OCI-LY7 (cell line): Measurements from ENCODE around the gene RORC. TPM values are rescaled to one million over a fixed set of nuclear protein-coding genes. Genes with fewer than 3 reads are reported as not detected.

Experiments used
- BruUV-seq: library from RNA; stranded (reverse); fragments of 400-500 nt; replicated peaks from 2 replicates; lab custom pipeline; 2021; lab: Mats Ljungman, UMichigan
- CTCF ChIA-PET: fragments of 300-600 bp; sonication (Branson Sonifier 250); formaldehyde crosslinking; loops from one replicate; lab custom pipeline; 2022; ENCODE audit warnings: antibody characterized with exemption; ENCODE audit not compliant: unreplicated experiment; lab: Charles Lee
- POLR2A ChIA-PET: fragments of 300-600 bp; sonication (Branson Sonifier 250); formaldehyde crosslinking; loops from one replicate; lab custom pipeline; 2022; ENCODE audit warnings: antibody characterized with exemption; lab: Charles Lee
- DNase-seq: peaks from one replicate; pipeline ENCODE4 v3.0.0-alpha.2; 2015; ENCODE audit warnings: low spot score
- H2AFZ ChIP-seq: fragments of 200-600 bp; sonication (generic), shearing (Covaris generic); 2 replicates; pipeline ENCODE4 v1.6.1; 2014; ENCODE audit warnings: mild to moderate bottlenecking, antibody characterized with exemption, low read length, moderate library complexity
- H3K27ac ChIP-seq: fragments of 200-600 bp; sonication (generic); 2 replicates; pipeline ENCODE4 v1.5.1; 2014; ENCODE audit warnings: mixed run types, low read depth, mild to moderate bottlenecking, moderate library complexity, low read length, inconsistent platforms; ENCODE audit not compliant: poor library complexity, severe bottlenecking
- H3K36me3 ChIP-seq: fragments of 200-600 bp; sonication (generic); 2 replicates; pipeline ENCODE4 v1.6.1; 2014; ENCODE audit warnings: mild to moderate bottlenecking, antibody characterized with exemption, low read length, moderate library complexity, mixed read lengths; ENCODE audit not compliant: insufficient read depth
- H3K4me1 ChIP-seq: fragments of 200-600 bp; sonication (generic); 2 replicates; pipeline ENCODE4 v1.5.1; 2014; ENCODE audit warnings: mild to moderate bottlenecking, low read length; ENCODE audit not compliant: insufficient read depth, poor library complexity, severe bottlenecking
- H3K4me2 ChIP-seq: fragments of 200-600 bp; sonication (generic); 2 replicates; pipeline ENCODE4 v1.6.1; 2014; ENCODE audit warnings: mild to moderate bottlenecking, low read length
- H3K4me3 ChIP-seq: fragments of 200-600 bp; sonication (generic); 2 replicates; pipeline ENCODE4 v1.5.1; 2014; ENCODE audit warnings: mild to moderate bottlenecking, low read depth, low read length; ENCODE audit not compliant: poor library complexity, severe bottlenecking
- H3K79me2 ChIP-seq: fragments of 200-600 bp; sonication (generic); 2 replicates; pipeline ENCODE4 v1.6.1; 2016; ENCODE audit warnings: low read depth, mild to moderate bottlenecking, low read length, moderate library complexity, mixed read lengths; ENCODE audit not compliant: insufficient read depth
- H3K9me2 ChIP-seq: fragments of 200-600 bp; sonication (generic); 2 replicates; pipeline ENCODE4 v1.6.1; 2016; ENCODE audit warnings: mild to moderate bottlenecking, low read length, mixed read lengths; ENCODE audit not compliant: insufficient read depth
- H3K9me3 ChIP-seq: fragments of 200-600 bp; sonication (generic); 2 replicates; pipeline ENCODE4 v1.6.1; 2014; ENCODE audit warnings: mild to moderate bottlenecking, mixed run types, low read length, mixed read lengths
- H4K20me1 ChIP-seq: fragments of 200-600 bp; sonication (generic); 2 replicates; pipeline ENCODE4 v1.6.1; 2014; ENCODE audit warnings: mild to moderate bottlenecking, antibody characterized with exemption, low read length, moderate library complexity, mixed read lengths; ENCODE audit not compliant: insufficient read depth
- CTCF ChIP-seq: fragments of 200-600 bp; sonication (generic); conservative IDR thresholded peaks from 2 replicates; pipeline ENCODE4 v1.5.1; 2014; ENCODE audit warnings: mild to moderate bottlenecking, antibody characterized with exemption, low read length, moderate library complexity, mixed read lengths
- EZH2phosphoT487 ChIP-seq: fragments of 200-600 bp; sonication (generic); IDR thresholded peaks from 2 replicates; pipeline ENCODE4 v1.6.1; 2018; ENCODE audit warnings: low read depth, borderline replicate concordance, mild to moderate bottlenecking, mixed run types, antibody characterized with exemption, low read length, moderate library complexity, mixed read lengths
- intact Hi-C: fragments of 100-400 bp; cut with micrococcal nuclease; formaldehyde crosslinking; loops from one replicate; pipeline ENCODE4 v1.10.0; 2022; ENCODE audit not compliant: unreplicated experiment
- total RNA-seq, 2 experiments: library from RNA; depleted of rRNA in 1 of 2; stranded (reverse); fragments of >200 nt in 1 of 2; shearing (Covaris generic) in 1 of 2; gene quantifications; 2 replicates each; pipeline ENCODE4 v1.2.3, GENCODE V29; 2014 to 2022

RORC gene
- total RNA-seq, 2 experiments from 2014 or later = not detected

GRCh38 chr1:151807766-151808165, 23.8 kb downstream of the RORC start:
- no peaks in the 10 kb centered on the region for H3K9me2 ChIP-seq
- ChIA-PET CTCF (no interaction called here), POLR2A (interaction anchor here (0.6 kb wide), 1 partner anchor 23 kb away, joined by 4 read pairs; no protein-coding TSS in a partner anchor)
- intact Hi-C loops = no loop called here
- no peak overlapping the region for H3K4me2 ChIP-seq
- no peaks in the 10 kb centered on the region for H3K79me2 ChIP-seq
- no peak for TF ChIP-seq CTCF
- no peak for TF ChIP-seq EZH2phosphoT487
- no peak overlapping the region for H3K27ac ChIP-seq
- H4K20me1 ChIP-seq = no peaks in the 10 kb centered on the region
- no peaks in the 10 kb centered on the region for H3K9me3 ChIP-seq
- H2AFZ ChIP-seq = no peak overlapping the region
- peaks cover 8% of the 10 kb centered on the region for H3K4me1 ChIP-seq
- no peak overlapping the region for H3K4me3 ChIP-seq
- no peaks in the 10 kb centered on the region for H3K36me3 ChIP-seq
- no peak for DNase-seq
- no TSS peak for BruUV-seq

- intact Hi-C loops = no loop called here
- H3K9me3 ChIP-seq = no peaks in the 10 kb centered on the region
- H4K20me1 ChIP-seq = no peaks in the 10 kb centered on the region
- CTCF ChIA-PET = no interaction called here
- POLR2A ChIA-PET = interaction anchor here (0.5 to 0.9 kb wide), 4 partner anchors 18 to 190 kb away, joined by 3 to 4 read pairs (median 3); no protein-coding TSS in a partner anchor
- H3K4me2 ChIP-seq = no peak overlapping the region
- BruUV-seq = no TSS peak
- H3K4me1 ChIP-seq = peaks cover 8% of the 10 kb centered on the region
- no peak overlapping the region for H3K4me3 ChIP-seq
- H2AFZ ChIP-seq = no peak overlapping the region
- H3K36me3 ChIP-seq = no peaks in the 10 kb centered on the region
- DNase-seq = no peak
- H3K79me2 ChIP-seq = no peaks in the 10 kb centered on the region
- no peaks in the 10 kb centered on the region for H3K9me2 ChIP-seq
- TF ChIP-seq EZH2phosphoT487 (no peak), CTCF (no peak)
- no peak overlapping the region for H3K27ac ChIP-seq
Measured at GRCh38 chr1:151807131-151807530, 24.5 kb downstream of the RORC start.

- peaks cover 8% of the 10 kb centered on the region for H3K4me1 ChIP-seq
- no peak for TF ChIP-seq CTCF
- TF ChIP-seq EZH2phosphoT487 = no peak
- POLR2A ChIA-PET = no interaction called here
- DNase-seq = no peak
- intact Hi-C loops = no loop called here
- no peak overlapping the region for H3K4me3 ChIP-seq
- H2AFZ ChIP-seq = no peak overlapping the region
- H3K36me3 ChIP-seq = no peaks in the 10 kb centered on the region
- BruUV-seq = no TSS peak
- H3K4me2 ChIP-seq = no peak overlapping the region
- H3K79me2 ChIP-seq = no peaks in the 10 kb centered on the region
- CTCF ChIA-PET = no interaction called here
- no peak overlapping the region for H3K27ac ChIP-seq
- no peaks in the 10 kb centered on the region for H4K20me1 ChIP-seq
- no peaks in the 10 kb centered on the region for H3K9me3 ChIP-seq
- no peaks in the 10 kb centered on the region for H3K9me2 ChIP-seq
Measured at GRCh38 chr1:151806170-151806569, 25.4 kb downstream of the RORC start.
